T-helper 22 cell (primary cell): ENCODE results near the gene DMD.
"Not testable (repeated sequence)": the region's sequence is repeated elsewhere in the genome, so short reads cannot be mapped to it uniquely, and the experiment has no call there.

Experiments
- DNase-seq: peaks from one replicate; pipeline ENCODE4 v3.0.0-alpha.2; 2020; ENCODE audit warnings: low read depth

The DMD gene

DNA sequence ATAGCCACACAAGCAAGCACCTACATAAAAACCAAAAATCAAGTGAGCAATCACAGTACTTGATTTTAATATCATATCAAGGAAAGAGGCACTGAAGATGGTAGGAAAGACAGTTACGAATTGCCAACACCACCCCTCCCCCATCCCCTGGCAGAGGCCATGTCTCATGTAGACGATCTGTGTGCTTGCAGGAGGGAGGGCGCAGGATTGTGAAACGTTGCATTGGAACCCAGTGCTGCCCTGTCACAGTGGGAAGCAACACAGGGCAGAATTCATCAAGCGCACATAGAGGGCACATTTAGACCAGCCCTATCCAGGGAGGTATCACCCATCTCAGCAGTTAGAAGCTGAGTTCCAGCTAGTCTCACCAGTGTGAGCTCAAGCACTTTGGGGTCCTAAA lies 359.8 kb downstream of the DMD start:
- no peak for DNase-seq

- no peak for DNase-seq
These were observed 363.4 kb downstream of the DMD start for GRCh38 chrX:32847921-32848320.

DNA sequence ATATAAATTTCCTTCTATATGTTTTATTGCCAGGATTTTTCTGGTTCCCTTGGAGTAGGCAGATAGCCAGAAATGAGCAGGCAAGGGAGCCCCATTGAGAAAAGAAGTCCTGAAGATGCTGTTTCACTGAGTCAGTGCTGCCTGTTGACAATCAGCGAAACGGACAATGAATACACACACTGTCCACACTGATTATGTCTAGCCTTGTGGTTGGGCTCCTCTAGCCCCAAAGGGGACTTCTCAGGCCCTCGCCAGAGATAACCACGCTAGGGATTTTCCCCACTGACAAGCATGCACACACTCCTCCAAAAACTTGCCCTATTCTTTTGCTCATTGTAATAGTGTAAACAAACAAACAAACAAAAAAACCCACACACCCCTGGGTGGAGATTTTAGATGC lies 369.3 kb downstream of the DMD start:
- DNase-seq, result no peak

DNA sequence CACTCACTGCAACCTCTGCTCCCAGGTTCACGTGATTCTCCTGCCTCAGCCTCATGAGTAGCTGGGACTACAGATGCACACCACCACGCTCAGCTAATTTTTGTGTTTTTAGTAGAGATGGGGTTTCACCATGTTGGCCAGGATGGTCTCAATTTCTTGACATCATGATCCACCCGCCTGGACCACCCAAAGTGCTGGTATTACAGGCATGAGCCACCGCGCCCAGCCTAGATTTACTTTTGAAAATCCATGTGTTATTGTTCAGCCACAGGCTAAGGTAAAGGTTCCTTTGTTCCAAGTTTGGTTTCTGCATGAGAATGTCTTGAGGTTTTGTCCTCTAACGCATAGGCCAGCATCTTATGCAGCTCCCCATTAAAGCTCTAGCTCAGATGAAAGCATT lies 371.6 kb downstream of the DMD start:
- no peak for DNase-seq

GRCh38 chrX:32825009-32825408 lies 386.3 kb downstream of the DMD start:
- no peak for DNase-seq

DNA sequence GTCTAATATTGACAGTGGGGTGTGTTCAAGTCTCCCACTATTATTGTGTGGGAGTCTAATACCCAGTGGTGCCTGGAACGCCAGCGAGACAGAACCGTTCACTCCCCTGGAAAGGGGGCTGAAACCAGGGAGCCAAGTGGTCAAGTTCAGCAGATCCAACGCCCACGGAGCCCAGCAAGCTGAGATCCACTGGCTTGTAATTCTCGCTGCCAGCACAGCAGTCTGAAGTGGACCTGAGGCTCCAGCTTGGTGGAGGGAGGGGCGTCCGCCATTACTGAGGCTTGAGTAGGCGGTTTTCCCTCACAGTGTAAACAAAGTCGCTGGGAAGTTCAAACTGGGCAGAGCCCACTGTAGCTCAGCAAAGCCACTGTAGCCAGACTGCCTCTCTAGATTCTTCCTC lies 407.3 kb downstream of the DMD start:
- DNase-seq, result no peak

GRCh38 chrX:32798990-32799389 lies 412.4 kb downstream of the DMD start:
- no peak for DNase-seq

GRCh38 chrX:32788936-32789335 lies 422.4 kb downstream of the DMD start:
- DNase-seq, result no peak

DNA sequence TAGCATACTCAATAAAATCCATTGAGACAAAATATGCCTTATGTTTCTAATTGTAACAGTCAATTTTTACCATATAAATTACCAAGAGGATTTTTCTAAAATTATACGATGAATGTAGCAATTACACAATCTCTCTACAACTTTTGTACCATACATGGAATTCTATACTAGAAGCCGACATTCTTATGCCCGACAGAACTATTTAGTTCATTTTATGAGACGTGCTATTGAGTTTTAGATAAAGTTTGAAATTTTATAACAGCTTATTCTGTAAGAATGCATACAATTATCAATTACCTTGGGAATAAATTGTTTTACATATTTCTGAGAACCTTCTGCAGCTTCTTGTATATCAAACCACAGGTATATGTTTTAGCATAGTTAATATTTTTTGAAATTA lies 431.2 kb downstream of the DMD start:
- no peak for DNase-seq

- DNase-seq, result no peak
These were observed 432.4 kb downstream of the DMD start for GRCh38 chrX:32778965-32779364.

DNA sequence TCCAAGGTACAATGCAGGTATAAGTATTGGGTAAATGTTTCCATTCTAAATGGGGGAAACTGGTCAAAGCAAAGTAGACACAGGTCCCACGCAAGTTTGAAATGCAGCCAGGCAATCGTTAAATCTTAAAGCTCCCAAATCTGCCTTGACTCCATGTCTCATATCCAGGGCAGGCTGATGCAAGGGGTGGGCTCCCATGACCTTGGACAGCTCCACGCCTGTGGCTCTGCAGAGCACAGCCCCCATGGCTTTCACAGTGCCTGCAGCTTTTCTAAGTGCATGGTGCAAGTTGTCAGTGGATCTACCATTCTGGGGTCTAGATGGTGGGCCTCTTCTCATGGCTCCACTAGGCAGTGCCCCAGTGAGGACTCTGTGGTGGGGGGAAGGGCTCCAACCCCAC lies 436.4 kb downstream of the DMD start:
- DNase-seq, result no peak

DNA sequence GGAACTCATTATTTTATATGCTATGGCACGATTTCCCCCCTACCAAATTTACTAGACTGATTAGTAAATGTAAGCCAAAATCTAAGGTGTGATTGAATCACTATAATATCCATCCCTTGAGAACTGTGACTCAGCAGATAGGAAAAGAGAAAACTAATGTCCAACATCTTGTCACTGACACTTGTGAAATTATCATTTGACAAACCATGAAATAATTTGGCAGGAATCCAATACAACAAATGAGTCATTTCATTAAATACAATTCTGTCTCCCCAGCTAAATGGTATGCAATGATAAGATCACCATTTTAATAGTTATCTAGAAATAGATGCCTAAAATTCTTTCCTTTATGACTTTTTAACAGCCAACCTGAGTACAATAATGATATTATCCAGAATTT lies 462.3 kb downstream of the DMD start:
- no peak for DNase-seq

DNA sequence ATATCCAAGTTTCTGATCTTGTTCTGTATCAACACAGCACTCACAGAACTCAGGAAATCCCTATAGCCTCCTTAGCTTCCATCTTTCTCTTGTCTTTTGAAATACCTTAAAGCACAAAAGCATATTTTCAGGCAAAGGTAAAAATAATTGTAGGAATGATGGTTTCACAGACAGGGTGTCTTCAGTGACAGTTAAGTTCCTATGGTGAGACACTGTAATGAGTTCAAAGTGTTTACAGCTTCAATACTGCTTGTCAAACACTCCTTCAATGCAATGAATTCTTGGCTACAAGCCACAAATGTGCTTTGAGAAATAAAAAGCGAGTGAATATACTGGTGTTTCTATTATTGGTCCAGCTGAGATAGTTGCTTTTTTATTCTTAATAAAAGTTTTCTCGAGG lies 466.0 kb downstream of the DMD start:
- no peak for DNase-seq

GRCh38 chrX:32744921-32745320 lies 466.4 kb downstream of the DMD start:
- DNase-seq, result no peak

DNA sequence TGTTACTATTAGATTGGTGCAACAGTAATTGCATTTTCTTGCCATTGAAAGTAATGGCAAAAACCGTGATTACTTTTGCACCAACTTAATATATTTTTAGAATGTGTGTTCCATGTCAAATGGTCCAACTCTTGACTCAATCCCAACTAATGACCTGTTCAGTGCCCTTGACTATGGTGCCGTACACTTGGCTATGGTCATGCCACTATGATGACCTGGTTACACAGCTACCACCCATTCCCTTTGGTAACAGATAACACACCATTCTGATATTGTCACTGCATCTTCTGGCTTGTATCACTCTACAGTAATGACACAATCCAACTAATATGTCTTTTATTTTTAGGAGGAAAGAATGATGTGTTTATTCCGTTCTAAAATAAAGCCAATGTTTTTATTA lies 469.4 kb downstream of the DMD start:
- no peak for DNase-seq

DNA sequence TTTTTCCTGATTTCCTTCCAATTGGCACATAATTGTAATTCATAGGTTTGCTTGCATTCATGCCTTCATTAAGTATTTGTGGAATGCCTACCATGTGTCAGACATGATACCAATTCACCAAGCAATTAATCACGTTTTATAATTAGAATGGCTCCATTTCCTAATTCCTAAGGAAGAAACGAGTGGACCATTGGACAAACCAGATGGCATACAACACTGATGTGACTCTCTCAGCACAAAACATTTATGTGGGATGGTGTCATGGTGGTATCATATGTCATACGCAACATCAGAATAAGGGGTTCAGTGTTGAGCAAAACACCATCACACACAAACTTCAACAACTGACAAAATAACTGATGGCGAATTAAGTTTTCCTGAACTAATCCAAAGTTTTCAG lies 502.8 kb downstream of the DMD start:
- no peak for DNase-seq

GRCh38 chrX:32705385-32705784 lies 506.0 kb downstream of the DMD start:
- not testable (repeated sequence) for DNase-seq

GRCh38 chrX:32687379-32687778 lies 524.0 kb downstream of the DMD start:
- no peak for DNase-seq

DNA sequence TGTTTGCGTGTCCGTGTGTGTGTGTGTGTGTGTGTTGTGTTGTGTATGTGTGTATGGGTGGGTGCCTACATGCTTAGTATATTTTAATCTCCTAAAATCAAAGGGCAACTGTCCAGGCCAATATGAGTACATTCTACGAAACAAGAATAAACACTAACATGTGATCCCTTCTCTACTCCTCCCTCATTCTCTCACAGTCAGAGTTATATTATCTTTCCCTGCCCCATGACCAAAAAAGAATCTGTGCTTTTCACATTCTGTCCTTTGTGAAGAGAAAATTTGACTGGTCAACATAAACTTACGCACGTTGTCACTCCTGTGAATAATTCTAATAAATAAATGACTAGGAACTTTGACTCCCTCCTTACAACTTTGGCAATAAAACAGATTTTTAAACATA lies 532.9 kb downstream of the DMD start:
- no peak for DNase-seq

GRCh38 chrX:32673193-32673592 lies 538.2 kb downstream of the DMD start:
- no peak for DNase-seq

DNA sequence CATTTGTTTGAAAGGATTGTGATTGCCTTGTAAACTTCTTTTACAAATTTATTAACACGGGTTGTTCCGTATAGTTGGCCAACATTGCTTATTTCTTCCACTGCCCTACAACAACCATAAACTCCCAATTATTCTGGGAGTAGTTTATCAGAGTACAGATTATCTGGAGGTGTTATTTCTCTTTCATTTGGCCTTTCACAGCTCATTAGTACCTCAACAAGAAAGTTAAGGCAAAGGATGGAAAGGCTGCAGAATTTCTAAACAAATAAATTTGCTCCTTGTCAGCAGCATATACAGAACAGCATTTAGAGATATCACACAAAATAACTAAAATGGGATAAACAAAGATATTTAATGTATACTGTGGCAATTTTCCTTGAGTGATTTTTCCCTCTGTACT lies 548.8 kb downstream of the DMD start:
- DNase-seq, result no peak

- no peak for DNase-seq
These were observed 566.7 kb downstream of the DMD start for GRCh38 chrX:32644476-32645245.

DNA sequence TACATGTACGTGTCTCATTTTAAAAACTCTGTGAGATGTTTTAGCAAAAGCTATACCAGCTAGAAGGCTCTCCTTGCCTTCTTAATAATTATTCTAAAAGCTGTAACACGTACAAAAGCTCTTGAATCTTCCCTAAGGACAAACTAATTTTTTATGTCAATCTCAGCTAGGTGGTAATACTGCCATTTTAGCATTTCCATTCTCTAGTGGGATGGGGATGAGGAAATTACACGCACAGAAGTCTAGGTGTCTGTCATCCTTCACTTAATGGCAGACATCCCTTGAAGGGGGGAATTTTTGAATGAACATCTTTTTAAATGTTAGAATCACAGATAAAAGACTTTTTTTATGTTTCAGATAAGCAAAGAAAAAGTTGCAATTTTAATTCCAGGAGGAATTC lies 569.1 kb downstream of the DMD start:
- DNase-seq, result no peak

GRCh38 chrX:32618154-32618553 lies 593.2 kb downstream of the DMD start:
- no peak for DNase-seq

GRCh38 chrX:32614707-32615106 lies 596.6 kb downstream of the DMD start:
- DNase-seq, result no peak
